GM19455 (cell line): ENCODE results near the gene ABTB2.

Experiments
- ATAC-seq: cut with Tn5 transposase; IDR thresholded peaks from one replicate; pipeline ENCODE4 v1.9.1; 2021; ENCODE audit not compliant: unreplicated experiment

ABTB2 gene

DNA sequence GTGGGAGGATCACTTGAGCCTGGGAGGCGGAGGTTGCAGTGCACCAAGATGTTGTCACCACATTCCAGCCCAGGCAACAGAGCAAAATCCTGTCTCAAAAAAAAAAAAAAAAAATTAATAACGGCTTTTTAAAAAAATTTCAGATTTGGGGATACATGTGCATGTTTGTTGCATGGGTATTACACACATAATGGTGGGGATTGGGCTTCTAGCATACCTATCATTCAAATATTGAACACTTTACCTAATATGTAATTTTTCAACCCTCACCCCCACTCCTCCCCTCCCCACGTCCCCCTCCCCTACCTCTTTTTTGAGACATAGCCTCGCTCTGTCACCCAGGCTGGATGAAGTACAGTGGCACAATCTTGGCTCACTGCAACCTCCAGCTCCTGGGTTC, 40.1 kb downstream of the ABTB2 start:
- ATAC-seq, result no peak

DNA sequence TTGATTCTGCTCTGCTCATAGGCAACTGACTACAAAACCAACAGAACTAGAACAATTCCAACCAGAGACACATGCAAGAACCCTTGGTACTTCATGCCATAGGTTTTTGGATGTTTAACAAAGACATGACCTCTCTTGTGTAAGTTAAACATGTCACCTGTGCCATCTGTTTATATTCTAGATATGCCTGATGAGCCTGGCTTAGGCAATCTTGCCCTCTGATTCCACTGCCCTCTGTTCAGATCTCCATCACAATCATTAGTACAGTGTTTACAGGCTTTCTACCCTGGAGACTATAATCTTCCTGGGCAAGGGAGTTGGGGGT, 40.8 kb downstream of the ABTB2 start:
- no peak for ATAC-seq

DNA sequence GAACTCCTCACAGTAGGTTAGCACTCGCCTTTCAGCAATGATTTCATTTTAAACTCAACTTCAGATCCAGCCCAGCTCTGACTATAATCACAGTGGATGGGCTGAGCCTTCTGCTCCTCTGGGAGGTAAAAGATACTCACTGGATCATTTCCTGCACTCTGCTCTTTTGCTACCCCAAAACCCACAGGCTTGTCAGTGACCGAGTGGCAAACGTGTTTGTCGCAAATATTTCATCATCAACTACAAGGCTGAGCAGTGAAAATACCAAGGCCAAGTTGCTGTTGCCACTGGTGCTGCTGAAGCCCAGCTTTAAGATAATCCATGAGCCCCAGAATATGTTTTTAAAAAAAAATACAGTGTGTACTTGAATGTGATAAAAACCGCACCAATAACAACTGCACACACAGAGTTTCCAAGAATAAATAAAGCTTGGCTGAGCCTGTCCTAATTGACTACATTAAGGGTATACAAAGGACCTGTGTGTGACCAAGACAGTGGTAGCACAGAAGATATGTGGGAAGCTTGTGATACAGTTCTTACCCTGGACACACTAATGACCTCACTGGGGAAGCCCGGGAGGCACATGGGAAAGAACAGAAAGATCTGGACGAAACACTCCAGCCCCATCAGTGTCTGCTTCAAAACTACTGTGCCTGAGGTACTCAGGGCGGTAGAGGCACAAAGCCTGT, 41.3 kb downstream of the ABTB2 start:
- ATAC-seq, result no peak

DNA sequence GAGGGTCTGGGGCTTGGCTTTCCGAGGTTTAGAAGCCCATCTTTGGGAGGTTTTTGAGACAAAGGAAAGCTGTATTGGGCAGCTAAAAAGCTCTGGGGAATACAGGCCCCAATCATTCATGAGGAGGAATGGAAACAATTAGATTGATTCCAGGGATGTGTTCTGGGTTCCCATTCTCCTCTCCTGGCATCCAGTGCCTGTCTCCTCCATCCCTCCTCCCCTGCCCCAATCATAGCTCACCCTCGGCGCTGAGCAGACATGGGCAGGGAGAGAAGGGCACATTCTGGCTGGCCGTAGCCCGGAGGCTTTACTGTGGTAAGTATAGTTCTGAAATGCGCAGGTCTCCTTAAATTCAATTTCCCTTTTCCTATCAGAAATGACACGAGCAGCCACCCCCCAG, 42.4 kb downstream of the ABTB2 start:
- ATAC-seq, result no peak

DNA sequence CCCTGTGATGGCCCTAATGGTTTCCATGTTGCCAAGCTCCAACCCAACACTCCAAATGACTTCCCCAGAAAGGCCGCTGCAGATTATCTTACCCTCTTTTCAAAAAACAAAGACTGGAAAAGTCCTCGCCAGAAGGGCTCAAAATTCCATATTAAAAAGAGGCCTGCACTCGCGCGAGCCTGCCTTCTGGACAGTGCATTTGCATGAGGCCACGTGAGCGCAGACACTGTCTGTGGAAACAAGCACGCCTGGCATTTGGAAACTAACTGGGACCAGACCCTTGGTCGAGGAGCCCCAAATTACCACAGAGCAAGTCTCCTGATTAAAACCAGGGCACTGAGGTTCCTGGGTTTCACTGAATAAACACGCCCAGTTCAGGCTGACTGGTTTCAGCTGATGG, 42.9 kb downstream of the ABTB2 start:
- ATAC-seq, result no peak

DNA sequence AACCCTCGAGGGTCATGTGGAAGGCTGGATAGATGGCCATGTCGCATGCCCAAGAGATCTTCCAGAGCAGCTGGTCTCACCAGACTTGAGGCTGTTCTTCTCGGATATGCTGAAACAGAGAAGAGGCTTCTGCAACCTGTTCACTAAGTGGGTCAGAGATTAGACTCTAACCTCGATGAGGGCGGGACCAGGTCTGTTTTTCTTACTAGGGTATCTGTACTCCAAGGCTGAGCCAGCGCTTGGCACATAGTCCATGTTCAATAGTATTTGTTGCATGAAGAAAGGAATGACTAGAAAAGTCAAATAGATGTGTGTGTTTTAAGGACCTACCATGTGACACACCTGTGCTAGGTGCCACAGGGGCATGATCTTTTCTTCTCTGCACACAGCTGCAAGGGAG, 43.6 kb downstream of the ABTB2 start:
- ATAC-seq, result no peak

DNA sequence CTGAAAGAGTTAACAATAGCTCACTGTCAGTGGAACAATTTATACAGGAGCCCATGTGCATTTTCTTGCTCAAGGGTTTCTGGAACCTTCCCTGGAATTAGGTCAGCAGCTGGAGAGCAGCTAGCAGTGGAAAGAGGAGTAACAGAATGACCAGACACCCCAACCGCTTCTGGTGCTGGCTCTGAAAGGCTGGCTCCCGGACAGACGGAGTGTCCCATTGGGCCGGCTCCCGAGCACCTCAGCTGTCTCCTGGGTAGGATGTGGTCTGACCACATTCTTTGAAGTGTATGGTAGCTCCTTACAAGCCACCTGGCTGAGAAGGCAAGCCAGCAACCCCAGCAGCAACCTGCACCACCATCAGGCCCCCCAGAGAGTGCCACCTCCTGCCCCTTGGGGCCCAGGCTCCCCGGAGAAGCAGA, 44.7 kb downstream of the ABTB2 start:
- peak; percentile 91 for ATAC-seq

DNA sequence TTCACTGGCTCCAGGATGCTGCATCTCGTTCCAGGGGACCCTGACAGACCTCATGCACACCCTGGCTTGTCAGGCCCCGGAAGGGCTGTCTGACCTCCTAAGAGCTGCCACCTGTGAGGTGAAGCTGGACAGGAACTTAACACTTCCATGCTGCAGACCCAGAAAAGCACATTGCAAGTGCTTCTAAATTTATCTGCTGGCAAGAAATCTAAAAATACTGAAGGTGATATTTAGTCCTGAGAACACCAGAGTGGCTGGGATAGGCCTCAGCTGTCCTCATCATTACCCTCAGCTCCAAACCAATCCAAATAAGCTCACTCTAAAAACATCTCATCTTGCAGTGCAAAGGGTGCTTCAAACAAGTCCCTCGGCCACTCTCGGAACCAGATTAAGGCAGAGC, 46.7 kb downstream of the ABTB2 start:
- no peak for ATAC-seq

DNA sequence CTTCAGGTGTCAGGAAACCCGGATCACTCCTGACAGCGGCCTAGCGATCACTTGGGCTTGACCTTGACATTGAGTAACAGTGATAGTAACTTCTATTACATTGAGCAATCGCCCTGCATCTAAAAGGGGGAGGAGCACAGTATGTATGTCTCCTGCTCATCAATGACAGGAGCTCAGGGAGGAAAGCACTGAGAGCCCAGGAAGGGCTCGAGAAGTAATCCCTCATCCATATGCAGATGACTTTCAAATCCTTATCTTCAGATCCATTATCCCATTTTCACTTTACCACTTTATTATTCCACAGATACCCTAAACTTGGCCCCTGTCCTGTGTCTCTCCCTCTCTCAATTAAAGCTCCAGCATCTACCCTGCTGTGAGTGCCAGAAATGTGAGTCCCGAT, 47.8 kb downstream of the ABTB2 start:
- ATAC-seq, result no peak

DNA sequence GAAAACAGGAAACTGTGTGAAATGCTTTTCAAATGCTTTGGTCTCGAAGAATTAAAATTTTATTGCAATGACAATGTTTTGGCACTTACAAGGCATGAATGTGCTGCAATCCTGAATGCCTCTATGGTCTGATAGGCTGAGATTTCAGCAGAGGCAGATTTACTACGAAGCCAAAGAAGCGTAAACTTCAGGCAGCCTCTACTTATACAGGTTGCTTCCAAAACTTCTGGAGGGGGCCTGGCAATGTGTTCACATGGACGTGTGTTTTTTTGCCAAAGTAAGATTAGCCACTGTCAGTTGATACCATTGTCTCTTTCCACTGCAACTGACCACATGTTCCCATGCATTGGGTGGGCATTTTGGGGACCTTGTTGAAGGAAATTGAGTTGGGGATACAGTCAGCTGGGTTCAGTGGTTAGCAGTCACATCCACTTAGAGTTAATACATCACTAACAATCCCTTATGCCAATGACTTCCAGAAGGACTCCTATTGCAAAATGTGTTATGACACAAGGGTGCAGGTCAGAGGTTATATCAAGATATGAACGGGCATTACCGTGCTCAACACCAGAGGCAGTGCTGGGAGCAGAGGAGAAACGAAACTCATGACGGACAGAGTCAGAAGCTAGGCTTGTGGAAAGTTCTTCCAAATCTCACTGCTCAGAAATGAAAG, 48.8 kb downstream of the ABTB2 start:
- ATAC-seq, result no peak

DNA sequence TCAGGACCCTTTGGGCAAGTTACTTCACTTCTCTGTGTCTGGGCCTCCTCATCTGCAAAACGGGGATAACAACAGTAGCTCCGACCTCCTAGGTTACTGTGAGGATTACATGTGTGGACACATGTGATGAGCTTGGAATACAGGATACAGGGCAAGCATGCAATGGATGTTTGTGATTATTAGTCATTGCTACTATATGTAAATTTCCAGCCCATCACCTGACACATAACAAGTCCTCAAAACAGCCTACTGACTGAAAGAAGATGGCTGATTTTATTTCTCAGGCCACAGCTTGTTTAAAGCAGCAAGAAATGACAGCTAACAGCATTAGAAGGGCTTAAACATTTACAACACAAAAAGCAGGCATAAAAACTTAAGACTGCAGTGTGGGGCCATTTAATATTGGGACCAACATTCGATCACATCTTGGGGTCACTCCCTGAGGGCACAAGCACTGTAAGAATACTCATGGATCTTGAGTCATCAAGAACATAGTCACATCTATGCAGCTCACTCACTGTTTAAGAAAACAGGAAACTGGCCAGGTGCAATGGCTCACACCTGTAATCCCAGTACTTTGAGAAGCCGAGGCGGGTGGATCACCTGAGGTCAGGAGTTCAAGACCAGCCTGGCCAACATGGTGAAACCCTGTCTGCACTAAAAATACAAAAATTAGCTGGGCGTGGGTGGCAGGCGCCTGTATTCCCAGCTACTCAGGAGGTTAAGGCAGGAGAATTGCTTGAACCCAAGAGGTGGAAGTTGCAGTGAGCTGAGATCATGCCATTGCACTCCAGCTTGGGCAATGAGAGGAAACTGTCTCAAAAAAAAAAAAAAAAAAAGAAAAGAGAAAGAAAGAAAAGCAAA, 49.5 kb downstream of the ABTB2 start:
- no peak for ATAC-seq

DNA sequence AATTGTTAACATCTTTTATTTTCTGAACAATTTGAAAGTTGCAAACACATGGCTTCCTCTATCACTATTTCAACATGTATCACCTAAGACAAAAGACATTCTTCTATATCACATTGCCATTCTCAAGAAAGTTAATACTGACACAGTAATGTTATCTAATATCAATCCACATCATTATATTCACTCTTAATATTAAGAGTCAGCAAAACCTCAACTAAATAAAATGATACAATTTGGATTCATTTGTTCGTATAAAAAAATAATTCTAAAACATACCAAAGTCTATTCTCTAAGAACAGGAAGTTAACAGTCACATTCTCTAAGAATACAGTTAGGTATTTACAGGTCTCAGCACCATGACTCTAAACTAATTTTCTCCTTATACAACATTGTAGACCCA, 52.0 kb downstream of the ABTB2 start:
- ATAC-seq, result no peak

DNA sequence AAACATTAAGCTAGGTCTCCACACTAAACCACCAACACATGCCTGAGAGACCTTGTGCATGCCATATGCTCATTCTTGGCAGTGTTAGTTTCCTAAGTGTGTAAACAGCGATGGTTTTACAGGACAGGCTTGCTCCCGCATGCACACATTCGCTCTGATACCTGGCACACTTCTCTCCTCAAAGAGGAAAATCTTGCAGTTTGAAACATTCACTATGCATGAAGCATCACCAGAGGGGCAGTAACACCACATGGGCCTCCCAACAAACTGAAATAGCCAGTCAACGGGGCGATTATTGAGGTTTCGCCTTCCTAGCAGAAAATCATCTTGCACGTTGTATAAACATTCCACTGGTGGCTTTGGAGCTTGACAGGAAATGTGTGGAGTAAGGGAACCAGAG, 52.6 kb downstream of the ABTB2 start:
- no peak for ATAC-seq

DNA sequence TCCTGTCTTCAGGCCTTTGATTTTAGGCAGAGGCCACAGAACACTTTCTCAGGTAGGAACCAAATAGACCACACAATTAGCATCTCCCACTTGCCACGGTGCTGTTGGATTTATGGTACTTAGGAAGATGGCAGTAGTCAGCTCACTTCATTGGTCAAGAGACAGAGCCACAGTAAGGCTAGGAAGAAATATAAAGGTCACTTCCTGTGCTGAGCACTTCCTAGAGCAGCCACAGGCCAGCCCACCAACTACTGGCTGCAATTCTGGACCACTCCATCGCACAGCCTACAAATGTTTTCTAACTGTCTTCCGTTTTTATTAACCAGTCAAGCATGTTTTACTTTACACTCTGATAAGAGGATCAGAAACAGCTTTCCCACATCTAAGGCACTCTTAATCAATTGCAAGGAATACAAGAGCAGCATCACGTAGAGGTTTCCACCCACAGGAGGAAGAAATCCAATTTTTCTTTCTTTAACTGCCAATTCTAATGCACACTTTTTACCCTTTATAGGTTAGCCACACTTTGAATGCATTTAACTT, 54.7 kb downstream of the ABTB2 start:
- ATAC-seq, result no peak

DNA sequence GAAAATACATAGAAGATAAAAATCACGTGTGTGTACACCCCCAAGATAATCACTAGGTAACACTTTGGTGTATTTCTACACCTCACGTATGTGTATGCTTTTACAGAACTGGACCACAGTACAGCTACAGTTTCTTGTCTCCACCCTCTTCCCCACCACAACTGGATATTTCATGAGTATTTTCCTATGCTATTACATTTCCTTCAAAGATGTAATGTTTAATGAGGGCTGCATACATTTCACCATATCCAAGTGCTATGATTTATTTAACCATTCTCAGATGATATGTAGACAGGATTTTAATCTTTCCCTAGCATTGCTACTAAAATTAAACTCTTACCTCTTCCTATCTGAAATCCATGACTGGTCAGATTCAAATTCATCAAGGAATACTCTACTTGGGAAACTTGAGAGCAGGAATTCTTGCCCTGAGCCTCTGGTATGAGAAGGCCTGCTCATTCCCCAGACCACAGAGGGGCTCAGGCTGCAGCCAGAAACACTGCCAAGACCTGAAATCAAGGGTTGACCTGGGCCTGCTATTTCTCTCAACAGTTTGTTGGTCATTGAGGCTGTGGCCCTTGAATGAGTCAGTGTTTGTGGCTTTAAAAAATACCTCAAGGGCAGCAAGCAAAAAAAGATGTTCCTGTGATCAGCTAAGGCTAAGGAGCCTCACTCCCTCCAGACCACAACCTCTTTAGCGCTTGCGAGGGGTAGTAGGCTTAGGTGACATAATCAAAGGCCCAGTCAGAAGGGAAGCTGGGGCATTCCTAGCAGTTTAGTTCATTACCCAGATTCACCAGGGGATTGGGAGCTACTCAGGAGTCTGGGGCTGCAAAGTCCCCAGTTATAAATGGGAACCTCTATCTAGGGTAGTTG, 55.5 kb downstream of the ABTB2 start:
- ATAC-seq, result no peak

DNA sequence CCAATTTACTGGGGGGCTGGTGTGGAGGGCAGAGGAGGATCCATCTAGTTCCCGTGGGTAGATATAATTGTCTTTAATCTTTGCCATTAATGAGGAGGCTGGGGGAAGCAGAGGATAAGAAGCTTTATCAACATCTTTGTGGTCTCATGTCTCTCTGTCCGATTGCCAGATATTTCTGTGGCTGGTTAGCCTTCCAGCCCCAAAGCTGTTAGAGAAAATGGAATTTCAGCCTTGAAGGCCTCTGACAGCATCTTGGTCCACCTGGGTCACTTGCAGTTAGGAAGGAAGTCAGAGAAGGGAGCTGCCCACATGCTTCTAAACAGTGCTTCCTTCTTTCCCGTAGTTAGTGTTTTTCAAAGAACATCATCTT, 56.9 kb downstream of the ABTB2 start:
- ATAC-seq, result no peak

DNA sequence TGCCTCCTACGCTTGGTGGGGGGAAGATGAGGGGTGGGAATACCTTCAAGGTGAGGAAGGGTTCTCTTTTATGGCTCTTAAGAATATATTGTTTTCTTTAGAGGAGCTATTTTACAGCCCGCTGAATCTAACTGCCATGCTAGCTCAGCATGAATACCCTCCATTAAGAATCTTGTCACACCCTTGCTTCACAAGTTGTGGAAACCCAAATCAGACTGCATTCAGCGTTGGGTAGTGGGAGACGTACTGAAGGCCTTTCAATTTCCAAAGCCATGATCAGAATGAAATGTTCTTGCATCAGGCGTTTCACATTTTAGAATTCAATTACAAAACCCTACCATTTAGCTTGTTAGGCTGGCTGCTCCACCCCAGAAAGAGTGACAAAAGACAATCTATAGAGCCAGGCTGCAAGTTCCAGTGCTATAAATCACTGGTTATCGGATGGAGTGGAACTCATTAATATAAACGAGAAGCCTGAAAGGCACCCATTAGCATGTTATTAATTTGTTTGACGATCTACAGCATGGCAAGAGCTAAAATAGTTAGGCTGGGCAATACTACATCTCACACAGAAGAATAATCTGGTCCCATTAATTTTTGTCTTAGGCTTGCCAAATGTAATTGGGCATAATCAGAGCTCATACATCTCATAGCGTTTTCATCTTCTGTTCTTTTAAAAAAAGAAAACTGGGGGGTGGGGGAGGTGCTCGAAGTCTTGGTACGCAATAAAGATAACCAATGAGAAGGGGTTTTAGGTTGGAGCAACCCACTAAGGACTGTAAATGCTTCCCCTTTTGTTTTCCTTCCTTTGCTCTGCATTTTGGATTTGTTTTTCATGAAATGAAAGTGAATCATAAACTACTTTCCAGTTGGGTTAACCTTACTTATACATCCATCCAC, 57.5 kb downstream of the ABTB2 start:
- no peak for ATAC-seq

DNA sequence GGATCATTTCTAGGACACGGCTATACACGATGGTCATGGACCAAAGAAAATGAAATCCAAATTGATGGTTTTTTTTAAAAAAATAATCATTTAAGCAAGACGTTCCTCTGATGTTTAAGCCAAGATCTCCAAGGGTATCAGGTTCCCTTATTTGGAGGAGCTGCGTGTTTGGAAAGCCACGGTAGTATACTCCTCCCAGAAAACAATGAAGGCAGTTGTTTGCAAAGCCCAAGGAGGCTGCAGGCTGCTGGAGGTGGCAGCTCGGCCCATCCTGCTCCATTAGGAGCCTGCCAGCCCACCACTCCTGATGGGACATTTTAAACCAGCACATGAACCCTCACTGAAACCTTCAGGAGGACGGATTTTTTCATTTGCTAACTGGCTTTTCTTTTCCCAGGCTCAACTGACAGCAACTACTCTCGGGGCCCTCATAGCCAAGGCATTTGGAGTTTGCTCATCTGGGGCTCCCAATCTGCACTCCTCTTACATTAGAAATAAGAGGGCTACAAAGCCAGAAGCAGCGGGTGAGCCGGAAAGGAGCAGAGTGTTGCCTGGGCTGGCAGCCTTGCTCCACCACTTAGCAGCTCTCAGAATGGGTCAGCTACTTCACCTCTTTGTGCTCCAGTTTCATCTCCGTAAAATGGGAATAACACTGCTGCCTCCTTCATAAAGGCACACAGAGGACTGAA, 58.4 kb downstream of the ABTB2 start:
- ATAC-seq, result no peak

DNA sequence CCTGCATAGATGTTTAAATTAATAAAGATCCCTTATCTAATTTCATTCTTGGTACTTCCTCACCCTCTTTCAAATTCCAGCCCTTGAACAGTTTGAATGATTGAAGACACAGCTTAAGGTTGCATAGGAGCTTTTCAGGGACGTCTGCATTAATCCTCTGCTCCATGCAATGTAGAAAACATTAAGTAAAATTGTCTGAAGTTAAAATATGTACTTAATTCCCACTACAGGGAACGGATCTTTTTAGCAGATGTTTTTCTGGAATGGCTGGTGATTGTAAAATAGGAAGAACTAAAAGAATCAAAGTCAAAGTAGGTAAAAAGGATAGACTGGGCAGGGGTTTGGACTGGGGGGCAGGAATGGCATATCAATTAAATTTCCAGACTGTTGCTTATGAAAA, 58.9 kb downstream of the ABTB2 start:
- ATAC-seq, result no peak
